Upper lobe of right lung (tissue), 1 donor: ENCODE data around the gene TSSK2. TPM values are rescaled to one million over a fixed set of nuclear protein-coding genes. Genes with fewer than 3 reads are reported as not detected.

Experiments used
- total RNA-seq: library from RNA; stranded (reverse); fragmentation: NEBNext Ultra II Directional; extraction: Animal tissue kit (Norgen Biotek cat#: 25700); gene quantifications from one replicate; pipeline ENCODE4 v1.2.1, GENCODE V29; 2021
- donor health status: DM: no; HTN: yes; CAD: no; lungs with severe emphysema.

The TSSK2 gene
- total RNA-seq, 1 donor from 2014 or later: not detected

Other genes with a start within 250 kb of the TSSK2 start
- gene DGCR6, start 225.0 kb upstream of the TSSK2 start, total RNA-seq: 3.1 TPM
- 60.9 TPM for gene PRODH, start 195.0 kb upstream of the TSSK2 start, total RNA-seq
- 70.6 TPM for gene DGCR2, start 8.9 kb upstream of the TSSK2 start, total RNA-seq
- 14.0 TPM for gene ESS2, start 13.3 kb downstream of the TSSK2 start, total RNA-seq
- not detected for gene GSC2, start 19.0 kb downstream of the TSSK2 start, total RNA-seq
- gene SLC25A1, start 47.4 kb downstream of the TSSK2 start, total RNA-seq: 63.0 TPM
- gene CLTCL1, start 160.4 kb downstream of the TSSK2 start, total RNA-seq: 4.3 TPM